Coronary artery (tissue), 2 donors: ENCODE data around the gene EVX2.

ENCODE experiments used
- DNase-seq: peaks from one replicate; pipeline ENCODE4 v3.0.0-alpha.2; 2017; ENCODE audit warnings: low spot score
- H3K27ac ChIP-seq, 2 donors: fragments of 200-600 bp; sonication (generic); one replicate each; pipeline ENCODE4 v1.5.1; 2016 to 2019
- H3K4me3 ChIP-seq: fragments of 200-600 bp; sonication (generic); 2 replicates; pipeline ENCODE4 v1.5.1; 2016; ENCODE audit warnings: mild to moderate bottlenecking, moderate library complexity
- TF ChIP-seq, protein P1 (sequence below): fragments of 200-600 bp; sonication (generic); IDR thresholded peaks from one replicate; pipeline ENCODE4 v1.5.1; 2019; ENCODE audit warnings: antibody characterized with exemption

Gene EVX2

DNA sequence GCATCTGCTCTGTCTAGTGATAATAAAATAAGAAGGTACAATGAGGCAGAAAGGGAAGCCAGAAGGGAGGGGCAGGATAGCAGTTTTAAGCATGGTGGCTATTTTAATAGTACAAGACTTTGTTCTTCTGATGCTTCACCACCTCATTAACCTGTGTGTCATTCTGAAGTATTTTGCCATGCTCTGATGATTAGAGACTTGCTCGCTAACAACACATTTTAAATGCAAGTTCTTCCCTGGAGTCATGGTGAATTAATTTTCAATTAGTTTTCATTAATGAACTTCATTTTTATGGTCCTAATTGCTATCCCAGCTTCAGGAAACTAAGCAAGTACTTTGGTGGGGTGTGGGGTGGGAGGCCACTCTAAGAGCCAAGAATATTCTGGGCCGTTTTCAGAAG, 56.0 kb downstream of the EVX2 start:
- no peak for DNase-seq
- TF ChIP-seq, protein P1, sequence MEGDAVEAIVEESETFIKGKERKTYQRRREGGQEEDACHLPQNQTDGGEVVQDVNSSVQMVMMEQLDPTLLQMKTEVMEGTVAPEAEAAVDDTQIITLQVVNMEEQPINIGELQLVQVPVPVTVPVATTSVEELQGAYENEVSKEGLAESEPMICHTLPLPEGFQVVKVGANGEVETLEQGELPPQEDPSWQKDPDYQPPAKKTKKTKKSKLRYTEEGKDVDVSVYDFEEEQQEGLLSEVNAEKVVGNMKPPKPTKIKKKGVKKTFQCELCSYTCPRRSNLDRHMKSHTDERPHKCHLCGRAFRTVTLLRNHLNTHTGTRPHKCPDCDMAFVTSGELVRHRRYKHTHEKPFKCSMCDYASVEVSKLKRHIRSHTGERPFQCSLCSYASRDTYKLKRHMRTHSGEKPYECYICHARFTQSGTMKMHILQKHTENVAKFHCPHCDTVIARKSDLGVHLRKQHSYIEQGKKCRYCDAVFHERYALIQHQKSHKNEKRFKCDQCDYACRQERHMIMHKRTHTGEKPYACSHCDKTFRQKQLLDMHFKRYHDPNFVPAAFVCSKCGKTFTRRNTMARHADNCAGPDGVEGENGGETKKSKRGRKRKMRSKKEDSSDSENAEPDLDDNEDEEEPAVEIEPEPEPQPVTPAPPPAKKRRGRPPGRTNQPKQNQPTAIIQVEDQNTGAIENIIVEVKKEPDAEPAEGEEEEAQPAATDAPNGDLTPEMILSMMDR: no peak
- H3K27ac ChIP-seq: no peak overlapping the region
- H3K4me3 ChIP-seq: no peak overlapping the region
